ENCODE results near the gene GYG2. TPM values are rescaled to one million over a fixed set of nuclear protein-coding genes. Genes with fewer than 3 reads are reported as not detected.
A peak's percentile ranks its signal among the peaks of the same experiment; 100 is the strongest.

Gene GYG2
- total RNA-seq, 1 donor from 2014 or later = 49.2 TPM

GRCh38 chrX:2840961-2841360 is 12.2 kb downstream of the GYG2 start:
- H3K4me3 Mint-ChIP-seq = no peak overlapping the region
- peaks cover 44% of the 10 kb centered on the region for H3K36me3 Mint-ChIP-seq
- H3K4me1 Mint-ChIP-seq (ENCODE audit: unreplicated experiment) = no peaks in the 10 kb centered on the region
- H3K27me3 Mint-ChIP-seq = peaks cover 4% of the 10 kb centered on the region
- no peak for TF ChIP-seq CTCF (conservative IDR thresholded peaks at IDR 0.05)
- H3K9me3 Mint-ChIP-seq = peaks cover 14% of the 10 kb centered on the region
- no peak for DNase-seq (ENCODE audit: extremely low spot score, unreplicated experiment)
- no peak overlapping the region for H3K27ac Mint-ChIP-seq

GRCh38 chrX:2841537-2841936 is 12.8 kb downstream of the GYG2 start:
- DNase-seq (ENCODE audit: extremely low spot score, unreplicated experiment) = no peak
- Mint-ChIP-seq H3K9me3 (peaks cover 13% of the 10 kb centered on the region), H3K27ac (no peak overlapping the region), H3K27me3 (peaks cover 4% of the 10 kb centered on the region), H3K36me3 (peaks cover 41% of the 10 kb centered on the region), H3K4me3 (no peak overlapping the region), H3K4me1 (ENCODE audit: unreplicated experiment) (no peaks in the 10 kb centered on the region)
- TF ChIP-seq CTCF (conservative IDR thresholded peaks at IDR 0.05) = no peak

GRCh38 chrX:2846992-2847391 is 18.3 kb downstream of the GYG2 start:
- Mint-ChIP-seq H3K36me3 (peaks cover 9% of the 10 kb centered on the region), H3K27me3 (no peaks in the 10 kb centered on the region), H3K4me1 (ENCODE audit: unreplicated experiment) (peaks cover 12% of the 10 kb centered on the region), H3K27ac (no peak overlapping the region), H3K9me3 (no peaks in the 10 kb centered on the region), H3K4me3 (no peak overlapping the region)
- TF ChIP-seq CTCF (conservative IDR thresholded peaks at IDR 0.05) = no peak
- DNase-seq (ENCODE audit: extremely low spot score, unreplicated experiment) = no peak

- TF ChIP-seq CTCF (conservative IDR thresholded peaks at IDR 0.05) = no peak
- DNase-seq (ENCODE audit: extremely low spot score, unreplicated experiment) = peak; percentile 39
- Mint-ChIP-seq H3K27ac (peak overlapping the region; percentile 4), H3K4me1 (ENCODE audit: unreplicated experiment) (peaks cover 12% of the 10 kb centered on the region), H3K4me3 (peak overlapping the region; percentile 2), H3K36me3 (peaks cover 4% of the 10 kb centered on the region), H3K9me3 (no peaks in the 10 kb centered on the region), H3K27me3 (no peaks in the 10 kb centered on the region)
These were observed 20.2 kb downstream of the GYG2 start for GRCh38 chrX:2848871-2849301.

- DNase-seq (ENCODE audit: extremely low spot score, unreplicated experiment) = no peak
- no peak for TF ChIP-seq CTCF (conservative IDR thresholded peaks at IDR 0.05)
- H3K4me3 Mint-ChIP-seq = no peak overlapping the region
- no peaks in the 10 kb centered on the region for H3K4me1 Mint-ChIP-seq (ENCODE audit: unreplicated experiment)
- H3K27me3 Mint-ChIP-seq = no peaks in the 10 kb centered on the region
- H3K9me3 Mint-ChIP-seq = no peaks in the 10 kb centered on the region
- peaks cover 15% of the 10 kb centered on the region for H3K36me3 Mint-ChIP-seq
- no peak overlapping the region for H3K27ac Mint-ChIP-seq
These were observed 26.2 kb downstream of the GYG2 start for GRCh38 chrX:2854918-2855317.

- Mint-ChIP-seq H3K36me3 (peaks cover 19% of the 10 kb centered on the region), H3K4me3 (no peak overlapping the region), H3K4me1 (ENCODE audit: unreplicated experiment) (no peaks in the 10 kb centered on the region), H3K9me3 (no peaks in the 10 kb centered on the region), H3K27me3 (no peaks in the 10 kb centered on the region), H3K27ac (no peak overlapping the region)
- no peak for DNase-seq (ENCODE audit: extremely low spot score, unreplicated experiment)
- TF ChIP-seq CTCF (conservative IDR thresholded peaks at IDR 0.05) = no peak
These were observed 27.0 kb downstream of the GYG2 start for GRCh38 chrX:2855761-2856160.

All from type B pancreatic cell (in vitro differentiated cells).